ENCODE measurements around the gene TAS1R1.

The TAS1R1 gene

GRCh38 chr1:6588893-6589520 lies 33.9 kb downstream of the TAS1R1 start:
- H3K36me3 ChIP-seq (ENCODE audit: control insufficient read depth, insufficient read depth, low read length): peaks cover 35% of the 10 kb centered on the region
- no peak overlapping the region for H3K4me3 ChIP-seq (replicated peaks; ENCODE audit: low read depth, low read length)
- no peaks in the 10 kb centered on the region for H3K27me3 ChIP-seq (replicated peaks; ENCODE audit: control insufficient read depth, insufficient read depth, low read length)
- no peak for DNase-seq (ENCODE audit: extremely low read depth, insufficient read length)
- no peak for TF ChIP-seq CTCF (IDR thresholded peaks at IDR 0.05; ENCODE audit: insufficient read depth, low read length, poor library complexity, severe bottlenecking)

- DNase-seq (ENCODE audit: extremely low read depth, insufficient read length): no peak
- no peak for TF ChIP-seq CTCF (IDR thresholded peaks at IDR 0.05; ENCODE audit: insufficient read depth, low read length, poor library complexity, severe bottlenecking)
- Histone ChIP-seq H3K27me3 (replicated peaks; ENCODE audit: control insufficient read depth, insufficient read depth, low read length) (no peaks in the 10 kb centered on the region), H3K4me3 (replicated peaks; ENCODE audit: low read depth, low read length) (no peak overlapping the region), H3K36me3 (ENCODE audit: control insufficient read depth, insufficient read depth, low read length) (peaks cover 38% of the 10 kb centered on the region)
Observed at GRCh38 chr1:6590046-6590445, 34.9 kb downstream of the TAS1R1 start.

- Histone ChIP-seq H3K4me3 (replicated peaks; ENCODE audit: low read depth, low read length) (no peak overlapping the region), H3K36me3 (ENCODE audit: control insufficient read depth, insufficient read depth, low read length) (peaks cover 44% of the 10 kb centered on the region), H3K27me3 (replicated peaks; ENCODE audit: control insufficient read depth, insufficient read depth, low read length) (no peaks in the 10 kb centered on the region)
- no peak for DNase-seq (ENCODE audit: extremely low read depth, insufficient read length)
- TF ChIP-seq CTCF (IDR thresholded peaks at IDR 0.05; ENCODE audit: insufficient read depth, low read length, poor library complexity, severe bottlenecking): no peak
Observed at GRCh38 chr1:6591222-6591621, 36.1 kb downstream of the TAS1R1 start.

GRCh38 chr1:6591644-6592043 lies 36.5 kb downstream of the TAS1R1 start:
- Histone ChIP-seq H3K27me3 (replicated peaks; ENCODE audit: control insufficient read depth, insufficient read depth, low read length) (no peaks in the 10 kb centered on the region), H3K4me3 (replicated peaks; ENCODE audit: low read depth, low read length) (no peak overlapping the region), H3K36me3 (ENCODE audit: control insufficient read depth, insufficient read depth, low read length) (peaks cover 47% of the 10 kb centered on the region)
- no peak for TF ChIP-seq CTCF (IDR thresholded peaks at IDR 0.05; ENCODE audit: insufficient read depth, low read length, poor library complexity, severe bottlenecking)
- no peak for DNase-seq (ENCODE audit: extremely low read depth, insufficient read length)

- no peak for TF ChIP-seq CTCF (IDR thresholded peaks at IDR 0.05; ENCODE audit: insufficient read depth, low read length, poor library complexity, severe bottlenecking)
- no peak for DNase-seq (ENCODE audit: extremely low read depth, insufficient read length)
- peaks cover 45% of the 10 kb centered on the region for H3K36me3 ChIP-seq (ENCODE audit: control insufficient read depth, insufficient read depth, low read length)
- no peaks in the 10 kb centered on the region for H3K27me3 ChIP-seq (replicated peaks; ENCODE audit: control insufficient read depth, insufficient read depth, low read length)
- H3K4me3 ChIP-seq (replicated peaks; ENCODE audit: low read depth, low read length): no peak overlapping the region
Observed at GRCh38 chr1:6592441-6592840, 37.3 kb downstream of the TAS1R1 start.
